H1 (cell line): ENCODE measurements around the gene LRBA. TPM values are rescaled to one million over a fixed set of nuclear protein-coding genes. Genes with fewer than 3 reads are reported as not detected.

Experiments used
- CTCF ChIA-PET: fragments of 300-600 bp; sonication (Branson Sonifier 250); formaldehyde crosslinking; loops from one replicate; lab custom pipeline; 2021; ENCODE audit not compliant: partially characterized antibody; lab: Charles Lee
- POLR2A ChIA-PET: fragments of 300-600 bp; sonication (Branson Sonifier 250); formaldehyde crosslinking; loops from one replicate; lab custom pipeline; 2021; ENCODE audit warnings: inconsistent platforms; ENCODE audit not compliant: partially characterized antibody; lab: Charles Lee
- DNase-seq, 2 experiments: peaks; one replicate each; pipeline versions ENCODE4 v3.0.0 to v3.0.0-alpha.2; 2010 to 2022; ENCODE audit warnings: low spot score in 2 of 2, low read depth in 1 of 2, mixed read lengths in 1 of 2
- FAIRE-seq: peaks from 2 replicates; lab custom pipeline; 2011; peaks lifted over from hg19 to GRCh38; lab: Jason Lieb, UNC
- H2AFZ ChIP-seq: 2 replicates; pipeline ENCODE4 v1.8.1; 2012; ENCODE audit warnings: low read length, inconsistent platforms
- H2AK5ac ChIP-seq: 2 replicates; pipeline ENCODE4 v1.6.1; 2013; ENCODE audit warnings: low read depth, low read length
- H2BK120ac ChIP-seq: replicated peaks from 2 replicates; pipeline ENCODE3; 2013; ENCODE audit warnings: low read depth, low read length, inconsistent platforms
- H2BK12ac ChIP-seq: 2 replicates; pipeline ENCODE4 v1.6.1; 2013; ENCODE audit warnings: low read depth, low read length
- H2BK15ac ChIP-seq: 2 replicates; pipeline ENCODE4 v1.6.1; 2013; ENCODE audit warnings: low read length
- H2BK20ac ChIP-seq: 2 replicates; pipeline ENCODE4 v1.6.1; 2013; ENCODE audit warnings: low read length
- H2BK5ac ChIP-seq: 2 replicates; pipeline ENCODE4 v1.6.1; 2013; ENCODE audit warnings: low read depth, low read length
- H3K14ac ChIP-seq: 2 replicates; pipeline ENCODE4 v1.6.1; 2013; ENCODE audit warnings: inconsistent platforms; ENCODE audit not compliant: insufficient read length
- H3K18ac ChIP-seq: 2 replicates; pipeline ENCODE4 v1.6.1; 2013; ENCODE audit warnings: low read length; ENCODE audit errors: extremely low read depth
- H3K23ac ChIP-seq: 2 replicates; pipeline ENCODE4 v1.6.1; 2013; ENCODE audit warnings: inconsistent platforms; ENCODE audit not compliant: insufficient read length
- H3K23me2 ChIP-seq: 2 replicates; pipeline ENCODE4 v1.6.1; 2013; ENCODE audit warnings: low read depth, low read length
- H3K27ac ChIP-seq: 2 replicates; pipeline ENCODE4 v1.6.1; 2011; ENCODE audit warnings: low read depth, low read length, inconsistent platforms
- H3K27me3 ChIP-seq, 4 experiments: replicated peaks in 1 of 4; 1 replicate in 1 of 4; 2 replicates in 3 of 4; pipeline versions ENCODE4 v1.6.1 to v1.8.1; 2011 to 2013; ENCODE audit warnings: low read length in 3 of 4, mild to moderate bottlenecking in 3 of 4, inconsistent platforms in 2 of 4, mixed read lengths in 2 of 4, moderate library complexity in 1 of 4; ENCODE audit not compliant: control insufficient read depth in 3 of 4, insufficient read depth in 3 of 4; ENCODE audit errors: extremely low read depth in 1 of 4
- H3K36me3 ChIP-seq, 4 experiments: 2 replicates each; pipeline versions ENCODE4 v1.6.1 to v1.8.1; 2011 to 2013; ENCODE audit warnings: mild to moderate bottlenecking in 4 of 4, low read length in 3 of 4, moderate library complexity in 2 of 4, control low read depth in 1 of 4, inconsistent platforms in 1 of 4; ENCODE audit not compliant: insufficient read depth in 4 of 4, control insufficient read depth in 2 of 4
- H3K4ac ChIP-seq: replicated peaks from 2 replicates; pipeline ENCODE3; 2013; ENCODE audit warnings: low read length, low read depth, mixed read lengths, inconsistent platforms; ENCODE audit not compliant: insufficient read length
- H3K4me1 ChIP-seq, 4 experiments: replicated peaks in 1 of 4; 1 replicate in 1 of 4; 2 replicates in 3 of 4; pipeline versions ENCODE4 v1.6.1 to v1.8.1; 2011 to 2013; ENCODE audit warnings: low read length in 3 of 4, inconsistent platforms in 2 of 4, mixed read lengths in 1 of 4; ENCODE audit not compliant: insufficient read depth in 4 of 4, control insufficient read depth in 3 of 4
- H3K4me2 ChIP-seq, 2 experiments: 2 replicates each; pipeline versions ENCODE4 v1.6.1 to v1.8.1; 2011 to 2013; ENCODE audit warnings: low read depth in 2 of 2, low read length in 2 of 2, control low read depth in 1 of 2, inconsistent platforms in 1 of 2, mild to moderate bottlenecking in 1 of 2; ENCODE audit not compliant: insufficient read depth in 1 of 2
- H3K4me3 ChIP-seq, 4 experiments: fragments of 200-600, 300-600 bp in 1 of 4; sonication (generic), shearing (Covaris generic), sonication (Bioruptor Twin) in 1 of 4; 2 replicates each; pipeline versions ENCODE4 v1.5.1 to v1.8.1; 2011 to 2016; ENCODE audit warnings: low read length in 4 of 4, low read depth in 3 of 4, control low read depth in 2 of 4, inconsistent platforms in 2 of 4, mild to moderate bottlenecking in 2 of 4, mixed read lengths in 1 of 4, moderate library complexity in 1 of 4; ENCODE audit not compliant: insufficient read depth in 2 of 4; ENCODE audit errors: extremely low read depth in 1 of 4
- H3K56ac ChIP-seq: replicated peaks from 2 replicates; pipeline ENCODE3; 2013; ENCODE audit warnings: low read depth, mild to moderate bottlenecking, mixed read lengths, low read length, inconsistent platforms; ENCODE audit not compliant: insufficient read length
- H3K79me1 ChIP-seq: 2 replicates; pipeline ENCODE4 v1.6.1; 2013; ENCODE audit warnings: low read depth, low read length, control low read depth
- H3K79me2 ChIP-seq, 2 experiments: 2 replicates each; pipeline versions ENCODE4 v1.6.1 to v1.8.1; 2012 to 2013; ENCODE audit warnings: low read length in 2 of 2, mild to moderate bottlenecking in 2 of 2, inconsistent platforms in 1 of 2; ENCODE audit not compliant: insufficient read depth in 2 of 2, control insufficient read depth in 1 of 2
- H3K9ac ChIP-seq, 4 experiments: replicated peaks in 1 of 4; 1 replicate in 1 of 4; 2 replicates in 3 of 4; pipeline versions ENCODE4 v1.6.1 to v1.8.1; 2011 to 2013; ENCODE audit warnings: low read depth in 3 of 4, low read length in 3 of 4, control low read depth in 2 of 4, mild to moderate bottlenecking in 2 of 4, moderate library complexity in 2 of 4, inconsistent platforms in 1 of 4; ENCODE audit errors: extremely low read depth in 1 of 4
- H3K9me3 ChIP-seq, 2 experiments: 2 replicates each; pipeline versions ENCODE4 v1.6.1 to v1.8.1; 2012 to 2013; ENCODE audit warnings: mild to moderate bottlenecking in 2 of 2, moderate library complexity in 2 of 2, control low read depth in 1 of 2, inconsistent platforms in 1 of 2, low read depth in 1 of 2, low read length in 1 of 2, mixed read lengths in 1 of 2; ENCODE audit not compliant: insufficient read depth in 2 of 2
- H4K20me1 ChIP-seq, 2 experiments: replicated peaks in 1 of 2; 2 replicates each; pipeline versions ENCODE3 to v1.8.1; 2011 to 2013; ENCODE audit warnings: inconsistent platforms in 2 of 2, low read length in 2 of 2, mild to moderate bottlenecking in 1 of 2; ENCODE audit not compliant: insufficient read depth in 2 of 2, control insufficient read depth in 1 of 2
- H4K5ac ChIP-seq: 2 replicates; pipeline ENCODE4 v1.6.1; 2013; ENCODE audit warnings: low read length, low read depth, mixed read lengths, inconsistent platforms; ENCODE audit not compliant: insufficient read length
- H4K8ac ChIP-seq: 2 replicates; pipeline ENCODE4 v1.8.0; 2013; ENCODE audit warnings: mild to moderate bottlenecking, moderate library complexity, low read length, inconsistent platforms; ENCODE audit not compliant: insufficient read depth; ENCODE audit errors: extremely low read depth
- H4K91ac ChIP-seq: replicated peaks from 2 replicates; pipeline ENCODE3; 2013; ENCODE audit warnings: low read length, mixed read lengths, inconsistent platforms; ENCODE audit not compliant: insufficient read length
- CBX8 ChIP-seq: fragments of 300-800, 300-1000 bp; sonication (generic); IDR thresholded peaks from 2 replicates; pipeline ENCODE4 v1.7.1; 2016; ENCODE audit warnings: low read depth, low read length, borderline replicate concordance
- EGR1 ChIP-seq: IDR thresholded peaks from 2 replicates; pipeline ENCODE4 v1.6.1; 2011; ENCODE audit warnings: low read depth, low read length, borderline replicate concordance
- POLR2A ChIP-seq, 2 experiments: IDR thresholded peaks; 1 replicate in 1 of 2; 2 replicates in 1 of 2; pipeline ENCODE4 v1.6.1; 2011; ENCODE audit warnings: low read depth in 2 of 2, low read length in 2 of 2, mild to moderate bottlenecking in 2 of 2; ENCODE audit errors: control extremely low read depth in 1 of 2
- POLR2AphosphoS5 ChIP-seq: IDR thresholded peaks from 2 replicates; pipeline ENCODE4 v1.6.1; 2011; ENCODE audit warnings: low read depth, low read length
- RAD21 ChIP-seq, 2 experiments: IDR thresholded peaks in 1 of 2; conservative IDR thresholded peaks in 1 of 2; 2 replicates each; pipeline ENCODE4 v1.6.1; 2011; ENCODE audit warnings: low read depth in 2 of 2, low read length in 2 of 2, improper control_type of control experiment in 1 of 2, inconsistent platforms in 1 of 2, mild to moderate bottlenecking in 1 of 2, moderate library complexity in 1 of 2
- SP4 ChIP-seq: IDR thresholded peaks from 2 replicates; pipeline ENCODE4 v1.6.1; 2012; ENCODE audit warnings: low read length, inconsistent platforms
- TAF1 ChIP-seq: IDR thresholded peaks from 2 replicates; pipeline ENCODE4 v1.6.1; 2011; ENCODE audit warnings: mild to moderate bottlenecking, low read depth, low read length
- WGBS, 2 experiments: shearing (Covaris generic) in 1 of 2; methylation state at CpG; one replicate each; pipeline versions ENCODE4 v1.1.6 to v1.1.7; 2013 to 2015; ENCODE audit warnings: low lambda C conversion rate in 2 of 2, mixed read lengths in 2 of 2, inconsistent platforms in 1 of 2, low coverage in 1 of 2, missing lambda C conversion rate in 1 of 2; ENCODE audit not compliant: insufficient replicate concordance in 2 of 2, insufficient coverage in 1 of 2, insufficient read length in 1 of 2; ENCODE audit errors: extremely low coverage in 1 of 2, missing lambda C conversion rate in 1 of 2; 5-methylcytosine and 5-hydroxymethylcytosine counted together
- polyA plus RNA-seq, 7 experiments: library from polyadenylated mRNA; depleted of rRNA in 3 of 7; stranded (reverse) in 5 of 7; unstranded in 2 of 7; fragments of >200 nt in 5 of 7; fragments of 200-250 nt in 2 of 7; gene quantifications; 1 replicate in 5 of 7; 2 replicates in 1 of 7; 4 replicates in 1 of 7; pipeline versions ENCODE4 v1.2.1 to v1.2.3, GENCODE V29; 2011 to 2013; ENCODE audit warnings: missing spikeins in 2 of 7, mixed read lengths in 2 of 7
- total RNA-seq: library from RNA; stranded (reverse); fragmentation: NEBNext Ultra II Directional; extraction: Animal tissue kit (Norgen Biotek cat#: 25700); gene quantifications from 2 replicates; pipeline ENCODE4 v1.2.1, GENCODE V29; 2021
- TF ChIP-seq, protein P1 (sequence below): IDR thresholded peaks from 2 replicates; pipeline ENCODE4 v1.6.1; 2011; ENCODE audit warnings: low read length, improper control_type of control experiment
- TF ChIP-seq, protein P2 (sequence below), 3 experiments: IDR thresholded peaks; 1 replicate in 2 of 3; 2 replicates in 1 of 3; pipeline versions ENCODE4 v1.5.1 to v1.6.1; 2011; ENCODE audit warnings: low read length in 3 of 3, mild to moderate bottlenecking in 3 of 3, inconsistent platforms in 2 of 3, low read depth in 1 of 3, moderate library complexity in 1 of 3; ENCODE audit not compliant: insufficient read depth in 1 of 3; ENCODE audit errors: control extremely low read depth in 1 of 3
- TF ChIP-seq, protein P3 (sequence below): IDR thresholded peaks from 2 replicates; pipeline ENCODE4 v1.6.1; 2012; ENCODE audit warnings: inconsistent platforms

Gene LRBA
- total and polyA plus RNA-seq, 2 of the 8 experiments (the other 6 are each of a cell fraction or from before 2014, with no cell fraction given), result 54.6 to 83.2 TPM

DNA sequence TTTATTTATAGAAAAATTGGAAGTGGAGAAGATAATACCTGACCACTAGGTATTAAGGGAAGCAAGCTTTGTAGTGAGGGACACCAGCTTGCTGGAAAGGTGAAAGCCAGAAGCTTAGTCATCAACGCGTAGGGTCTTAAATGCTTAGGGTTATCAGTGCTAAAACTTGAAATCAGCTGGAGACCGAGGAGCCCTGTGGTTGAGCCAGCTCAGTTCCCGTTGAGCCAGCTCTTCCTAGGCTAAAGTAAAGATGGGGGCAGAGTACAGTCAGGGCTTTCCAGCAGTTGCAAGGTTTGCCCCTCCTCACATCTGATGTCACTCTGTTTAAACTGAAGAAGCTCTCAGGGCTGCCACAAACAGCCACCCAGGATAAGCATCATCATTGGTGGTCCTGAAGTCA lies 696.1 kb downstream of the LRBA start:
- Histone ChIP-seq H3K4me1 (peaks cover 2 to 8% (median 5%) of the 10 kb centered on the region in 4 experiments; a peak in 5 of 7 replicates), H2BK5ac (no peak overlapping the region), H4K20me1 (peaks cover 1 to 4% of the 10 kb centered on the region in 2 experiments), H2BK12ac (no peak overlapping the region), H4K91ac (no peak overlapping the region), H2BK15ac (no peak overlapping the region), H3K4me2 (no peak overlapping the region), H3K14ac (no peak overlapping the region), H2AFZ (no peak overlapping the region), H2AK5ac (no peak overlapping the region), H4K5ac (no peak overlapping the region), H3K79me2 (no peaks in the 10 kb centered on the region), H3K4me3 (no peak overlapping the region), H2BK120ac (no peak overlapping the region), H3K23me2 (no peaks in the 10 kb centered on the region), H3K27me3 (no peaks in the 10 kb centered on the region), H4K8ac (no peak overlapping the region), H3K4ac (no peak overlapping the region), H3K9ac (no peak overlapping the region), H3K9me3 (no peaks in the 10 kb centered on the region), H3K23ac (no peak overlapping the region), H3K18ac (no peak overlapping the region), H3K27ac (no peak overlapping the region), H3K56ac (no peak overlapping the region), H3K79me1 (no peaks in the 10 kb centered on the region), H2BK20ac (no peak overlapping the region), H3K36me3 (no peaks in the 10 kb centered on the region)
- DNase-seq (no peak), FAIRE-seq (no peak)
- ChIA-PET CTCF (interaction anchor here (0.8 to 1.4 kb wide), 4 partner anchors 11 to 54 kb away, joined by 3 to 6 read pairs (median 4); no protein-coding TSS in a partner anchor), POLR2A (interaction anchor here (1.1 kb wide), 1 partner anchor 49 kb away, joined by 3 read pairs; no protein-coding TSS in a partner anchor)
- WGBS, 2 experiments, result 79% methylated on average over 4 of the region's 4 CpGs; no CpG with 5 or more reads in 1 of the 2 experiments
- TF ChIP-seq EGR1 (no peak), TAF1 (no peak), POLR2A (IDR thresholded peaks at IDR 0.05; ENCODE audit: control extremely low read depth in 1 of 2, low read depth in 2 of 2, low read length in 2 of 2) (no peak), POLR2AphosphoS5 (no peak), CBX8 (no peak), RAD21 (IDR thresholded peaks at IDR 0.05 in 1 of 2, conservative IDR thresholded peaks at IDR 0.05 in 1 of 2; ENCODE audit: low read depth in 2 of 2, low read length in 2 of 2) (no peak), SP4 (no peak)
- TF ChIP-seq, protein P1, sequence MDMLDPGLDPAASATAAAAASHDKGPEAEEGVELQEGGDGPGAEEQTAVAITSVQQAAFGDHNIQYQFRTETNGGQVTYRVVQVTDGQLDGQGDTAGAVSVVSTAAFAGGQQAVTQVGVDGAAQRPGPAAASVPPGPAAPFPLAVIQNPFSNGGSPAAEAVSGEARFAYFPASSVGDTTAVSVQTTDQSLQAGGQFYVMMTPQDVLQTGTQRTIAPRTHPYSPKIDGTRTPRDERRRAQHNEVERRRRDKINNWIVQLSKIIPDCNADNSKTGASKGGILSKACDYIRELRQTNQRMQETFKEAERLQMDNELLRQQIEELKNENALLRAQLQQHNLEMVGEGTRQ, result no peak
- TF ChIP-seq, protein P2, sequence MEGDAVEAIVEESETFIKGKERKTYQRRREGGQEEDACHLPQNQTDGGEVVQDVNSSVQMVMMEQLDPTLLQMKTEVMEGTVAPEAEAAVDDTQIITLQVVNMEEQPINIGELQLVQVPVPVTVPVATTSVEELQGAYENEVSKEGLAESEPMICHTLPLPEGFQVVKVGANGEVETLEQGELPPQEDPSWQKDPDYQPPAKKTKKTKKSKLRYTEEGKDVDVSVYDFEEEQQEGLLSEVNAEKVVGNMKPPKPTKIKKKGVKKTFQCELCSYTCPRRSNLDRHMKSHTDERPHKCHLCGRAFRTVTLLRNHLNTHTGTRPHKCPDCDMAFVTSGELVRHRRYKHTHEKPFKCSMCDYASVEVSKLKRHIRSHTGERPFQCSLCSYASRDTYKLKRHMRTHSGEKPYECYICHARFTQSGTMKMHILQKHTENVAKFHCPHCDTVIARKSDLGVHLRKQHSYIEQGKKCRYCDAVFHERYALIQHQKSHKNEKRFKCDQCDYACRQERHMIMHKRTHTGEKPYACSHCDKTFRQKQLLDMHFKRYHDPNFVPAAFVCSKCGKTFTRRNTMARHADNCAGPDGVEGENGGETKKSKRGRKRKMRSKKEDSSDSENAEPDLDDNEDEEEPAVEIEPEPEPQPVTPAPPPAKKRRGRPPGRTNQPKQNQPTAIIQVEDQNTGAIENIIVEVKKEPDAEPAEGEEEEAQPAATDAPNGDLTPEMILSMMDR (IDR thresholded peaks at IDR 0.05; ENCODE audit: control extremely low read depth in 1 of 3, insufficient read depth in 1 of 3, low read depth in 1 of 3, low read length in 3 of 3), result no peak
- TF ChIP-seq, protein P3, sequence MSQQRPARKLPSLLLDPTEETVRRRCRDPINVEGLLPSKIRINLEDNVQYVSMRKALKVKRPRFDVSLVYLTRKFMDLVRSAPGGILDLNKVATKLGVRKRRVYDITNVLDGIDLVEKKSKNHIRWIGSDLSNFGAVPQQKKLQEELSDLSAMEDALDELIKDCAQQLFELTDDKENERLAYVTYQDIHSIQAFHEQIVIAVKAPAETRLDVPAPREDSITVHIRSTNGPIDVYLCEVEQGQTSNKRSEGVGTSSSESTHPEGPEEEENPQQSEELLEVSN, result no peak
